Esophagus (tissue), 2 donors: ENCODE data around the gene DNAJC27. TPM values are rescaled to one million over a fixed set of nuclear protein-coding genes. Genes with fewer than 3 reads are reported as not detected.

Experiments
- H3K27ac ChIP-seq, 2 donors: one replicate each; pipeline ENCODE4 v1.5.1; 2013; ENCODE audit warnings: low read depth in 2 of 2, mild to moderate bottlenecking in 2 of 2, inconsistent platforms in 1 of 2, low read length in 1 of 2, moderate library complexity in 1 of 2
- H3K27me3 ChIP-seq, 2 donors: one replicate each; pipeline ENCODE4 v1.6.1; 2013; ENCODE audit warnings: low read length in 2 of 2, control low read depth in 1 of 2, mild to moderate bottlenecking in 1 of 2; ENCODE audit not compliant: insufficient read depth in 2 of 2, control insufficient read depth in 1 of 2
- H3K36me3 ChIP-seq, 2 donors: one replicate each; pipeline ENCODE4 v1.6.1; 2013; ENCODE audit warnings: low read length in 1 of 2; ENCODE audit not compliant: control insufficient read depth in 2 of 2, insufficient read depth in 2 of 2
- H3K4me1 ChIP-seq, 2 donors: one replicate each; pipeline ENCODE4 v1.6.1; 2013; ENCODE audit warnings: low read length in 1 of 2; ENCODE audit not compliant: control insufficient read depth in 2 of 2, insufficient read depth in 2 of 2
- H3K4me3 ChIP-seq, 2 donors: one replicate each; pipeline ENCODE4 v1.5.1; 2013; ENCODE audit warnings: low read length in 2 of 2, mild to moderate bottlenecking in 2 of 2, low read depth in 1 of 2, moderate library complexity in 1 of 2
- H3K9me3 ChIP-seq, 2 donors: one replicate each; pipeline ENCODE4 v1.6.1; 2013; ENCODE audit warnings: mild to moderate bottlenecking in 2 of 2, low read depth in 1 of 2, low read length in 1 of 2, moderate library complexity in 1 of 2; ENCODE audit not compliant: control insufficient read depth in 2 of 2, insufficient read depth in 1 of 2
- WGBS, 2 donors: extraction: QIAGEN DNeasy Blood & Tissue Kit; methylation state at CpG; one replicate each; pipeline ENCODE4 v1.1.7; 2013; 5-methylcytosine and 5-hydroxymethylcytosine counted together
- polyA plus RNA-seq, 2 donors: library from polyadenylated mRNA; stranded (reverse); fragments of 200-250 nt; gene quantifications; one replicate each; pipeline ENCODE4 v1.2.3, GENCODE V29; 2013
- donor health status: healthy with polysubstance abuse.
- donor health status: Bipolar disorder and iron deficiency.

The DNAJC27 gene
- polyA plus RNA-seq, 2 donors = 1.4 TPM

- H3K27ac ChIP-seq = no peak overlapping the region
- 70 to 80% methylated on average over 1 of the region's 1 CpG for WGBS, 2 donors
- no peaks in the 10 kb centered on the region for H3K4me1 ChIP-seq
Observed at GRCh38 chr2:24994146-24994724, 22.5 kb upstream of the DNAJC27 start.

GRCh38 chr2:24993406-24994145 is 21.8 kb upstream of the DNAJC27 start:
- WGBS, 2 donors = 49 to 53% methylated on average over 6 of the region's 6 CpGs
- H3K36me3 ChIP-seq = no peaks in the 10 kb centered on the region
- no peak overlapping the region for H3K27ac ChIP-seq
- H3K4me1 ChIP-seq = no peaks in the 10 kb centered on the region
- H3K27me3 ChIP-seq = no peaks in the 10 kb centered on the region
- H3K4me3 ChIP-seq = no peak overlapping the region
- no peaks in the 10 kb centered on the region for H3K9me3 ChIP-seq

More at GRCh38 chr2:24994146-24994724, 22.5 kb upstream of the DNAJC27 start:
- H3K4me3 ChIP-seq = no peak overlapping the region
- no peaks in the 10 kb centered on the region for H3K9me3 ChIP-seq
- H3K27me3 ChIP-seq = no peaks in the 10 kb centered on the region
- no peaks in the 10 kb centered on the region for H3K36me3 ChIP-seq

GRCh38 chr2:24986372-24986771 is 14.6 kb upstream of the DNAJC27 start:
- no peaks in the 10 kb centered on the region for H3K4me1 ChIP-seq
- H3K27me3 ChIP-seq = no peaks in the 10 kb centered on the region
- H3K9me3 ChIP-seq = no peaks in the 10 kb centered on the region
- H3K36me3 ChIP-seq = no peaks in the 10 kb centered on the region
- H3K27ac ChIP-seq = no peak overlapping the region
- no peak overlapping the region for H3K4me3 ChIP-seq
- 18 to 27% methylated on average over 3 of the region's 3 CpGs for WGBS, 2 donors

GRCh38 chr2:24985511-24985910 is 13.8 kb upstream of the DNAJC27 start:
- H3K9me3 ChIP-seq = no peaks in the 10 kb centered on the region
- H3K27ac ChIP-seq = no peak overlapping the region
- WGBS, 2 donors = 87 to 88% methylated on average over 8 of the region's 8 CpGs
- no peaks in the 10 kb centered on the region for H3K27me3 ChIP-seq
- no peaks in the 10 kb centered on the region for H3K36me3 ChIP-seq
- no peaks in the 10 kb centered on the region for H3K4me1 ChIP-seq
- no peak overlapping the region for H3K4me3 ChIP-seq

- WGBS, 2 donors = 28 to 35% methylated on average over 8 of the region's 8 CpGs
- Histone ChIP-seq H3K4me1 (no peaks in the 10 kb centered on the region), H3K27me3 (no peaks in the 10 kb centered on the region), H3K4me3 (no peak overlapping the region), H3K36me3 (no peaks in the 10 kb centered on the region), H3K27ac (peak overlapping the region in 1 of 2 donors; percentile 13), H3K9me3 (no peaks in the 10 kb centered on the region)
Observed at GRCh38 chr2:24984912-24985311, 13.2 kb upstream of the DNAJC27 start.

- H3K36me3 ChIP-seq = no peaks in the 10 kb centered on the region
- H3K4me3 ChIP-seq = no peak overlapping the region
- no peak overlapping the region for H3K27ac ChIP-seq
- H3K9me3 ChIP-seq = no peaks in the 10 kb centered on the region
- 62 to 63% methylated on average over 3 of the region's 3 CpGs for WGBS, 2 donors
- no peaks in the 10 kb centered on the region for H3K27me3 ChIP-seq
- no peaks in the 10 kb centered on the region for H3K4me1 ChIP-seq
Observed at GRCh38 chr2:24981411-24982136, 9.8 kb upstream of the DNAJC27 start.

- H3K27me3 ChIP-seq = no peaks in the 10 kb centered on the region
- 72 to 88% methylated on average over 1 of the region's 1 CpG for WGBS, 2 donors
- no peaks in the 10 kb centered on the region for H3K4me1 ChIP-seq
- no peaks in the 10 kb centered on the region for H3K9me3 ChIP-seq
- H3K27ac ChIP-seq = no peak overlapping the region
- H3K36me3 ChIP-seq = no peaks in the 10 kb centered on the region
- no peak overlapping the region for H3K4me3 ChIP-seq
Observed at GRCh38 chr2:24978661-24979060, 6.9 kb upstream of the DNAJC27 start.

- 64 to 74% methylated on average over 2 of the region's 2 CpGs for WGBS, 2 donors
- no peaks in the 10 kb centered on the region for H3K27me3 ChIP-seq
- no peaks in the 10 kb centered on the region for H3K9me3 ChIP-seq
- no peaks in the 10 kb centered on the region for H3K36me3 ChIP-seq
- no peak overlapping the region for H3K27ac ChIP-seq
- no peaks in the 10 kb centered on the region for H3K4me1 ChIP-seq
- H3K4me3 ChIP-seq = no peak overlapping the region
Observed at GRCh38 chr2:24977631-24978030, 5.9 kb upstream of the DNAJC27 start.

- Histone ChIP-seq H3K36me3 (no peaks in the 10 kb centered on the region), H3K4me3 (no peak overlapping the region), H3K27me3 (no peaks in the 10 kb centered on the region), H3K9me3 (no peaks in the 10 kb centered on the region), H3K27ac (no peak overlapping the region), H3K4me1 (peaks cover 0 to 2% of the 10 kb centered on the region in 2 donors)
- WGBS, 2 donors = 76 to 83% methylated on average over 4 of the region's 4 CpGs
Observed at GRCh38 chr2:24973812-24974211, 2.1 kb upstream of the DNAJC27 start.
